Astrocyte (in vitro differentiated cells and primary cell): ENCODE measurements around the gene C6orf62.
A peak's percentile ranks its signal among the peaks of the same experiment; 100 is the strongest.
"Not testable (repeated sequence)": the region's sequence is repeated elsewhere in the genome, so short reads cannot be mapped to it uniquely, and the experiment has no call there.

Source experiments
- CTCF ChIP-seq: IDR thresholded peaks from 2 replicates; pipeline ENCODE4 v1.5.1; 2011; ENCODE audit warnings: low read depth, mild to moderate bottlenecking, inconsistent platforms, low read length, moderate library complexity; ENCODE audit not compliant: insufficient read depth
- EZH2 ChIP-seq: IDR thresholded peaks from 2 replicates; pipeline ENCODE4 v1.6.1; 2012; ENCODE audit warnings: mild to moderate bottlenecking, low read length, inconsistent platforms; ENCODE audit not compliant: insufficient read depth

GRCh38 chr6:24695635-24696034 is 23.3 kb downstream of the C6orf62 start:
- TF ChIP-seq EZH2: not testable (repeated sequence)
- peak; percentile 38 for TF ChIP-seq CTCF
